ENCODE measurements around the gene MTX2.

DNA sequence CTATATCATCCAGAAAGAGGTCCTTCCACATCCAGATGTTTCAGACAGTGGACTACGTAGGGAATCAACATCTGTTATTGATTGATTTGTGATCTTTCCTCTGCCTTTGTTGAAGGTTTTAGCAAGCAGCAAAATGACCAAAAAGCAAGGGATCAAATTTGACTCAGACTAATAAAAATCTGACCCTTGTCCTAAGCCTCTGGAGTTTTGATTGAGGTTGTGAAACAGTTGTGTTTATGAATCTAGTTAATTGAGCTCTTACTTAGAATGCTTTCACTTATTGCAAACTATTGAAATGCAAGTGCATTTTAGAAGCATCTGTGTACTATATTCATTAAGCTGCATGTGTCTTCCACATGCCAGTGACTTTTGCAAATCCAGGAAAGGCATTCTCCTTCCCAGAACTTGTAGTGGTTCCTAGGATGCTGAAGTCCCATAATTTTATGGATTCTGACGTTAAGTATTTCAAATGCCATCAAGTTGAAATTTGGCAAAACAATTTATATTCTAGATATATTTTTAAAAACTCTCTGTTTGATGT is 116.0 kb downstream of the MTX2 start:
- TF ChIP-seq, protein P1, sequence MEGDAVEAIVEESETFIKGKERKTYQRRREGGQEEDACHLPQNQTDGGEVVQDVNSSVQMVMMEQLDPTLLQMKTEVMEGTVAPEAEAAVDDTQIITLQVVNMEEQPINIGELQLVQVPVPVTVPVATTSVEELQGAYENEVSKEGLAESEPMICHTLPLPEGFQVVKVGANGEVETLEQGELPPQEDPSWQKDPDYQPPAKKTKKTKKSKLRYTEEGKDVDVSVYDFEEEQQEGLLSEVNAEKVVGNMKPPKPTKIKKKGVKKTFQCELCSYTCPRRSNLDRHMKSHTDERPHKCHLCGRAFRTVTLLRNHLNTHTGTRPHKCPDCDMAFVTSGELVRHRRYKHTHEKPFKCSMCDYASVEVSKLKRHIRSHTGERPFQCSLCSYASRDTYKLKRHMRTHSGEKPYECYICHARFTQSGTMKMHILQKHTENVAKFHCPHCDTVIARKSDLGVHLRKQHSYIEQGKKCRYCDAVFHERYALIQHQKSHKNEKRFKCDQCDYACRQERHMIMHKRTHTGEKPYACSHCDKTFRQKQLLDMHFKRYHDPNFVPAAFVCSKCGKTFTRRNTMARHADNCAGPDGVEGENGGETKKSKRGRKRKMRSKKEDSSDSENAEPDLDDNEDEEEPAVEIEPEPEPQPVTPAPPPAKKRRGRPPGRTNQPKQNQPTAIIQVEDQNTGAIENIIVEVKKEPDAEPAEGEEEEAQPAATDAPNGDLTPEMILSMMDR (IDR thresholded peaks at IDR 0.05; ENCODE audit: low read length): no peak
- TF ChIP-seq EZH2phosphoT487 (IDR thresholded peaks at IDR 0.05; ENCODE audit: low read length): no peak
